HepG2 (cell line): Measurements from ENCODE around the gene ERLEC1. TPM values are rescaled to one million over a fixed set of nuclear protein-coding genes. Genes with fewer than 3 reads are reported as not detected.

ENCODE experiments used
- BCL6 ChIP-seq: IDR thresholded peaks from 2 replicates; pipeline ENCODE4 v1.6.1; 2016; ENCODE audit warnings: missing genetic modification reagents, missing compliant biosample characterization
- GTF3A ChIP-seq: sonication (generic); formaldehyde crosslinking; conservative IDR thresholded peaks from 2 replicates; pipeline ENCODE4 v1.4.0; 2020; ENCODE audit warnings: mild to moderate bottlenecking, missing genetic modification reagents
- SCMH1 ChIP-seq: sonication (generic); formaldehyde crosslinking; IDR thresholded peaks from 2 replicates; pipeline ENCODE4 v1.9.0; 2021; ENCODE audit warnings: missing genetic modification reagents, mild to moderate bottlenecking, borderline replicate concordance
- SMAD1 ChIP-seq: sonication (generic); formaldehyde crosslinking; IDR thresholded peaks from 2 replicates; pipeline ENCODE4 v1.4.0; 2020; ENCODE audit warnings: missing genetic modification reagents, low read depth, mild to moderate bottlenecking, borderline replicate concordance
- ZNF274 ChIP-seq: sonication (generic); formaldehyde crosslinking; IDR thresholded peaks from 2 replicates; pipeline ENCODE4 v1.5.1; 2020; ENCODE audit warnings: mild to moderate bottlenecking, missing genetic modification reagents
- ZNF557 ChIP-seq: sonication (generic); formaldehyde crosslinking; IDR thresholded peaks from 2 replicates; pipeline ENCODE4 v1.4.0; 2020; ENCODE audit warnings: missing genetic modification reagents
- ZSCAN20 ChIP-seq: sonication (generic); formaldehyde crosslinking; IDR thresholded peaks from 2 replicates; pipeline ENCODE4 v1.4.0; 2020; ENCODE audit warnings: missing genetic modification reagents, mild to moderate bottlenecking, borderline replicate concordance
- polyA plus RNA-seq, 8 experiments: library from polyadenylated mRNA; depleted of rRNA in 3 of 8; stranded (reverse) in 7 of 8; unstranded in 1 of 8; fragments of >200 nt; fragmentation: Illumina TruSeq in 4 of 8; extraction: Trizol in 4 of 8; gene quantifications; 2 replicates each; pipeline versions ENCODE4 v1.2.1 to v1.2.3, GENCODE V29; 2011 to 2016; ENCODE audit warnings: low read depth in 4 of 8, missing spikeins in 1 of 8, mixed read lengths in 1 of 8; ENCODE audit not compliant: insufficient read depth in 1 of 8
- total RNA-seq, 5 experiments: library from RNA; depleted of rRNA; stranded (reverse); fragments of >200 nt; fragmentation: Illumina TruSeq; extraction: Trizol; gene quantifications; 2 replicates each; pipeline ENCODE4 v1.2.3, GENCODE V29; 2016; ENCODE audit warnings: low read depth in 1 of 5
- TF ChIP-seq, protein P1 (sequence below): sonication (generic); formaldehyde crosslinking; IDR thresholded peaks from 2 replicates; pipeline ENCODE4 v1.5.0; 2020; ENCODE audit warnings: mild to moderate bottlenecking, missing genetic modification reagents, borderline replicate concordance
- TF ChIP-seq, protein P2 (sequence below): sonication (generic); formaldehyde crosslinking; IDR thresholded peaks from 2 replicates; pipeline ENCODE4 v1.4.0; 2020; ENCODE audit warnings: missing genetic modification reagents, borderline replicate concordance
- TF ChIP-seq, protein P3 (sequence below): sonication (generic); formaldehyde crosslinking; IDR thresholded peaks from 2 replicates; pipeline ENCODE4 v1.5.0; 2020; ENCODE audit warnings: missing genetic modification reagents, mild to moderate bottlenecking, borderline replicate concordance

ERLEC1 gene
- total and polyA plus RNA-seq, 2 of the 13 experiments (the other 11 are each of a cell fraction or from before 2014, with no cell fraction given) = 87.3 to 88.4 TPM

DNA sequence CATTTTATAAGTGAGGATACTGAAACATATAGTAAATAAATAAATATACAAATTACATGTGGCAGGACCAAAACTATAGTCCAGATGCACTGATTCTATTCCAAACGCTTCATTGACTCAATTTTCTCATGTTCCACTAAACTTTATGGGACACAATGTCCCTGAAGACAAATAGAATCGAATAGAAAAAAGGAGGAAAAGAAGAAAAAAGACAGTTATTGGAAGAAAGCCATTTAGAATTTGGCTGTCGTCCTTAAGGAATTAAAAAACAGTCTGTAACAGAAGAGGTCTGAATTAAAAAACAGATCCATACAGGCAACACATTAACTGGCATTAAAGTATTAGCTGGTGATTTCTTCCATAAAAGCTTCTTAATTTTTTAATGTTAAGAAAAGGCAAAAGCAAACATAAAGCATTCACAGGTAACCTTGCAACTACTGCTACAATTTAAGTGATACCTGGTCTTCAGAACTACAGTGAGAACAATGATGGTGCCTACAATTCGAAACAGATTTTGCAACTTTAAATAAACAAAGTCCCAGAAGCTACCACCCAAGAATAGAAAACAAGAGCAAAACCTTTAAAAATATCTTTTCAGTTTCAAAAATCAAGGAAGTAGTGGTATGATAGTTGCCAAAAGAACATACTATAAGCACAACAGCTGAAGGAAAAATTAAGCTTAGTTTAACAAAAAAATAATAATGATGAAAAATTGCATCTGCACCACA, 36.6 kb upstream of the ERLEC1 start (continued):
- TF ChIP-seq, protein P1, sequence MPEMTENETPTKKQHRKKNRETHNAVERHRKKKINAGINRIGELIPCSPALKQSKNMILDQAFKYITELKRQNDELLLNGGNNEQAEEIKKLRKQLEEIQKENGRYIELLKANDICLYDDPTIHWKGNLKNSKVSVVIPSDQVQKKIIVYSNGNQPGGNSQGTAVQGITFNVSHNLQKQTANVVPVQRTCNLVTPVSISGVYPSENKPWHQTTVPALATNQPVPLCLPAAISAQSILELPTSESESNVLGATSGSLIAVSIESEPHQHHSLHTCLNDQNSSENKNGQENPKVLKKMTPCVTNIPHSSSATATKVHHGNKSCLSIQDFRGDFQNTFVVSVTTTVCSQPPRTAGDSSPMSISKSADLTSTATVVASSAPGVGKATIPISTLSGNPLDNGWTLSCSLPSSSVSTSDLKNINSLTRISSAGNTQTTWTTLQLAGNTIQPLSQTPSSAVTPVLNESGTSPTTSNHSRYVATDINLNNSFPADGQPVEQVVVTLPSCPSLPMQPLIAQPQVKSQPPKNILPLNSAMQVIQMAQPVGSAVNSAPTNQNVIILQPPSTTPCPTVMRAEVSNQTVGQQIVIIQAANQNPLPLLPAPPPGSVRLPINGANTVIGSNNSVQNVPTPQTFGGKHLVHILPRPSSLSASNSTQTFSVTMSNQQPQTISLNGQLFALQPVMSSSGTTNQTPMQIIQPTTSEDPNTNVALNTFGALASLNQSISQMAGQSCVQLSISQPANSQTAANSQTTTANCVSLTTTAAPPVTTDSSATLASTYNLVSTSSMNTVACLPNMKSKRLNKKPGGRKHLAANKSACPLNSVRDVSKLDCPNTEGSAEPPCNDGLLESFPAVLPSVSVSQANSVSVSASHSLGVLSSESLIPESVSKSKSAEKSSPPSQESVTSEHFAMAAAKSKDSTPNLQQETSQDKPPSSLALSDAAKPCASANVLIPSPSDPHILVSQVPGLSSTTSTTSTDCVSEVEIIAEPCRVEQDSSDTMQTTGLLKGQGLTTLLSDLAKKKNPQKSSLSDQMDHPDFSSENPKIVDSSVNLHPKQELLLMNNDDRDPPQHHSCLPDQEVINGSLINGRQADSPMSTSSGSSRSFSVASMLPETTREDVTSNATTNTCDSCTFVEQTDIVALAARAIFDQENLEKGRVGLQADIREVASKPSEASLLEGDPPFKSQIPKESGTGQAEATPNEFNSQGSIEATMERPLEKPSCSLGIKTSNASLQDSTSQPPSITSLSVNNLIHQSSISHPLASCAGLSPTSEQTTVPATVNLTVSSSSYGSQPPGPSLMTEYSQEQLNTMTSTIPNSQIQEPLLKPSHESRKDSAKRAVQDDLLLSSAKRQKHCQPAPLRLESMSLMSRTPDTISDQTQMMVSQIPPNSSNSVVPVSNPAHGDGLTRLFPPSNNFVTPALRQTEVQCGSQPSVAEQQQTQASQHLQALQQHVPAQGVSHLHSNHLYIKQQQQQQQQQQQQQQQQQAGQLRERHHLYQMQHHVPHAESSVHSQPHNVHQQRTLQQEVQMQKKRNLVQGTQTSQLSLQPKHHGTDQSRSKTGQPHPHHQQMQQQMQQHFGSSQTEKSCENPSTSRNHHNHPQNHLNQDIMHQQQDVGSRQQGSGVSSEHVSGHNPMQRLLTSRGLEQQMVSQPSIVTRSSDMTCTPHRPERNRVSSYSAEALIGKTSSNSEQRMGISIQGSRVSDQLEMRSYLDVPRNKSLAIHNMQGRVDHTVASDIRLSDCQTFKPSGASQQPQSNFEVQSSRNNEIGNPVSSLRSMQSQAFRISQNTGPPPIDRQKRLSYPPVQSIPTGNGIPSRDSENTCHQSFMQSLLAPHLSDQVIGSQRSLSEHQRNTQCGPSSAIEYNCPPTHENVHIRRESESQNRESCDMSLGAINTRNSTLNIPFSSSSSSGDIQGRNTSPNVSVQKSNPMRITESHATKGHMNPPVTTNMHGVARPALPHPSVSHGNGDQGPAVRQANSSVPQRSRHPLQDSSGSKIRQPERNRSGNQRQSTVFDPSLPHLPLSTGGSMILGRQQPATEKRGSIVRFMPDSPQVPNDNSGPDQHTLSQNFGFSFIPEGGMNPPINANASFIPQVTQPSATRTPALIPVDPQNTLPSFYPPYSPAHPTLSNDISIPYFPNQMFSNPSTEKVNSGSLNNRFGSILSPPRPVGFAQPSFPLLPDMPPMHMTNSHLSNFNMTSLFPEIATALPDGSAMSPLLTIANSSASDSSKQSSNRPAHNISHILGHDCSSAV (CRISPR knock-in tag) = no peak
- TF ChIP-seq ZSCAN20 (CRISPR knock-in tag) (no peak), SCMH1 (CRISPR knock-in tag) (no peak), SMAD1 (CRISPR knock-in tag) (no peak), ZNF557 (CRISPR knock-in tag) (no peak), BCL6 (CRISPR knock-in tag) (no peak), GTF3A (CRISPR knock-in tag) (no peak), ZNF274 (CRISPR knock-in tag) (no peak)
- TF ChIP-seq, protein P2, sequence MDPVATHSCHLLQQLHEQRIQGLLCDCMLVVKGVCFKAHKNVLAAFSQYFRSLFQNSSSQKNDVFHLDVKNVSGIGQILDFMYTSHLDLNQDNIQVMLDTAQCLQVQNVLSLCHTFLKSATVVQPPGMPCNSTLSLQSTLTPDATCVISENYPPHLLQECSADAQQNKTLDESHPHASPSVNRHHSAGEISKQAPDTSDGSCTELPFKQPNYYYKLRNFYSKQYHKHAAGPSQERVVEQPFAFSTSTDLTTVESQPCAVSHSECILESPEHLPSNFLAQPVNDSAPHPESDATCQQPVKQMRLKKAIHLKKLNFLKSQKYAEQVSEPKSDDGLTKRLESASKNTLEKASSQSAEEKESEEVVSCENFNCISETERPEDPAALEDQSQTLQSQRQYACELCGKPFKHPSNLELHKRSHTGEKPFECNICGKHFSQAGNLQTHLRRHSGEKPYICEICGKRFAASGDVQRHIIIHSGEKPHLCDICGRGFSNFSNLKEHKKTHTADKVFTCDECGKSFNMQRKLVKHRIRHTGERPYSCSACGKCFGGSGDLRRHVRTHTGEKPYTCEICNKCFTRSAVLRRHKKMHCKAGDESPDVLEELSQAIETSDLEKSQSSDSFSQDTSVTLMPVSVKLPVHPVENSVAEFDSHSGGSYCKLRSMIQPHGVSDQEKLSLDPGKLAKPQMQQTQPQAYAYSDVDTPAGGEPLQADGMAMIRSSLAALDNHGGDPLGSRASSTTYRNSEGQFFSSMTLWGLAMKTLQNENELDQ (CRISPR knock-in tag) = no peak
- TF ChIP-seq, protein P3, sequence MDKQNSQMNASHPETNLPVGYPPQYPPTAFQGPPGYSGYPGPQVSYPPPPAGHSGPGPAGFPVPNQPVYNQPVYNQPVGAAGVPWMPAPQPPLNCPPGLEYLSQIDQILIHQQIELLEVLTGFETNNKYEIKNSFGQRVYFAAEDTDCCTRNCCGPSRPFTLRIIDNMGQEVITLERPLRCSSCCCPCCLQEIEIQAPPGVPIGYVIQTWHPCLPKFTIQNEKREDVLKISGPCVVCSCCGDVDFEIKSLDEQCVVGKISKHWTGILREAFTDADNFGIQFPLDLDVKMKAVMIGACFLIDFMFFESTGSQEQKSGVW = no peak
